Progenitor cell of endocrine pancreas (in vitro differentiated cells): ENCODE measurements around the gene CPED1. TPM values are rescaled to one million over a fixed set of nuclear protein-coding genes. Genes with fewer than 3 reads are reported as not detected.

Experiments
- DNase-seq: peaks from one replicate; pipeline ENCODE4 v3.0.0; 2021; ENCODE audit warnings: low spot score; ENCODE audit not compliant: unreplicated experiment
- H3K27ac Mint-ChIP-seq: 2 replicates; pipeline ENCODE4 v1.8.0; 2021; ENCODE audit warnings: mild to moderate bottlenecking, moderate library complexity, mixed read lengths
- H3K27me3 Mint-ChIP-seq: 2 replicates; pipeline ENCODE4 v1.8.0; 2021; ENCODE audit warnings: mixed read lengths
- H3K36me3 Mint-ChIP-seq: 2 replicates; pipeline ENCODE4 v1.8.0; 2022; ENCODE audit warnings: mixed read lengths; ENCODE audit not compliant: insufficient read depth
- H3K4me1 Mint-ChIP-seq: 2 replicates; pipeline ENCODE4 v1.8.0; 2021; ENCODE audit warnings: low read depth, mixed read lengths
- H3K4me3 Mint-ChIP-seq: 2 replicates; pipeline ENCODE4 v1.8.0; 2021; ENCODE audit warnings: low read depth, mild to moderate bottlenecking, moderate library complexity, mixed read lengths
- H3K9me3 Mint-ChIP-seq: 2 replicates; pipeline ENCODE4 v1.8.0; 2021; ENCODE audit warnings: low read depth, mixed read lengths
- total RNA-seq: library from RNA; stranded (reverse); gene quantifications from 2 replicates; pipeline ENCODE4 v1.2.1, GENCODE V29; 2021
- TF ChIP-seq, protein P1 (sequence below): fragments of 200-600 bp; sonication (generic); IDR thresholded peaks from one replicate; pipeline ENCODE4 v1.5.0; 2021; ENCODE audit warnings: antibody characterized with exemption, mild to moderate bottlenecking; ENCODE audit not compliant: unreplicated experiment

CPED1 gene
- total RNA-seq, 1 donor from 2014 or later: 1.1 TPM

DNA sequence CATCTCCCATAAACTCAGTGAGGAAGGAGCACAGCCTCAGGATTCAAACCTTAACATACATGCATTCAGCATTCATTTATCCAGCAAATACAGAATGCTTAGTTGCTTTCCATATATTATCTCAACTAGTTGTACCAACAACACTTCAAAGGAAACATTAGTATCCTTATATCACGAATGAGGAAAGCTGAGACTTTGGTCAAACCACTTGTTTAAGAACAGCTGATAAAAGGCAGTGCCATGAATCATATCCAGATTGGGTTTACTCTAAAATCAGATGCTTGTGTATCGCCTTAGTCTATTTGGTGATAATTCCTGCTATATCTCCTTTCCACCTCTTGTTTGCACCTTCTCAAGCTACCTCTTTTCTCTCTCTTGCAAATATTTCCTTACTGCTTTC is 1.9 kb upstream of the CPED1 start:
- no peak for DNase-seq
- Mint-ChIP-seq H3K4me3 (no peak overlapping the region), H3K27me3 (peaks cover 26% of the 10 kb centered on the region), H3K36me3 (no peaks in the 10 kb centered on the region), H3K27ac (no peak overlapping the region), H3K4me1 (peaks cover 11% of the 10 kb centered on the region), H3K9me3 (no peaks in the 10 kb centered on the region)
- TF ChIP-seq, protein P1, sequence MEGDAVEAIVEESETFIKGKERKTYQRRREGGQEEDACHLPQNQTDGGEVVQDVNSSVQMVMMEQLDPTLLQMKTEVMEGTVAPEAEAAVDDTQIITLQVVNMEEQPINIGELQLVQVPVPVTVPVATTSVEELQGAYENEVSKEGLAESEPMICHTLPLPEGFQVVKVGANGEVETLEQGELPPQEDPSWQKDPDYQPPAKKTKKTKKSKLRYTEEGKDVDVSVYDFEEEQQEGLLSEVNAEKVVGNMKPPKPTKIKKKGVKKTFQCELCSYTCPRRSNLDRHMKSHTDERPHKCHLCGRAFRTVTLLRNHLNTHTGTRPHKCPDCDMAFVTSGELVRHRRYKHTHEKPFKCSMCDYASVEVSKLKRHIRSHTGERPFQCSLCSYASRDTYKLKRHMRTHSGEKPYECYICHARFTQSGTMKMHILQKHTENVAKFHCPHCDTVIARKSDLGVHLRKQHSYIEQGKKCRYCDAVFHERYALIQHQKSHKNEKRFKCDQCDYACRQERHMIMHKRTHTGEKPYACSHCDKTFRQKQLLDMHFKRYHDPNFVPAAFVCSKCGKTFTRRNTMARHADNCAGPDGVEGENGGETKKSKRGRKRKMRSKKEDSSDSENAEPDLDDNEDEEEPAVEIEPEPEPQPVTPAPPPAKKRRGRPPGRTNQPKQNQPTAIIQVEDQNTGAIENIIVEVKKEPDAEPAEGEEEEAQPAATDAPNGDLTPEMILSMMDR: no peak

DNA sequence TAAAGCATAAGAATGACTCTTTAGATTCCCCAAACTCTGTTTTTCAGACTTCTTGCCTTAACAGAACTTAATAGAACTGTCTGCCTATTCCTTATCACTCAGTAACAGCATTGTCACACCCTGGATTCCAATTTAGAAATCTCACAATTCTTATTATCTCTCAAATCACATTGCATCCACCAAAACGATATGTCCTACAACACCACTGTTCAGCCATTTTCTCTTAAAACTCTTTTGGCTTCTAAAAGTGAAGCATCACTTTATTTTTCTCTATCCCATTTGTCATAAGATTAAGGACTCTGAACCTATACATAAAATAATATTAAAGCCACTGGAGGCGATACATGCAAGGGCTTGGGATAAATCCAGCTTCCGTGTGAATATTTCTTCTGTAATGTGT is 1.2 kb upstream of the CPED1 start:
- peaks cover 11% of the 10 kb centered on the region for H3K4me1 Mint-ChIP-seq
- TF ChIP-seq, protein P1: no peak
- no peak for DNase-seq
- no peak overlapping the region for H3K27ac Mint-ChIP-seq
- H3K4me3 Mint-ChIP-seq: no peak overlapping the region
- H3K27me3 Mint-ChIP-seq: peaks cover 26% of the 10 kb centered on the region
- no peaks in the 10 kb centered on the region for H3K9me3 Mint-ChIP-seq
- H3K36me3 Mint-ChIP-seq: no peaks in the 10 kb centered on the region

- peaks cover 26% of the 10 kb centered on the region for H3K27me3 Mint-ChIP-seq
- H3K27ac Mint-ChIP-seq: no peak overlapping the region
- H3K36me3 Mint-ChIP-seq: no peaks in the 10 kb centered on the region
- H3K4me1 Mint-ChIP-seq: peaks cover 10% of the 10 kb centered on the region
- DNase-seq: peak; percentile 59
- H3K9me3 Mint-ChIP-seq: no peaks in the 10 kb centered on the region
- TF ChIP-seq, protein P1: peak; percentile 99
- peak overlapping the region; percentile 77 for H3K4me3 Mint-ChIP-seq
These were observed 574 bp upstream of the CPED1 start for GRCh38 chr7:120987683-120988590.

GRCh38 chr7:120989257-120990220 is 1.0 kb downstream of the CPED1 start:
- Mint-ChIP-seq H3K4me3 (peak overlapping the region; percentile 77), H3K27me3 (peaks cover 26% of the 10 kb centered on the region), H3K4me1 (peaks cover 10% of the 10 kb centered on the region), H3K36me3 (no peaks in the 10 kb centered on the region), H3K27ac (no peak overlapping the region), H3K9me3 (no peaks in the 10 kb centered on the region)
- no peak for DNase-seq
- TF ChIP-seq, protein P1: no peak
